ENCODE data around the gene RSPH6A. TPM values are rescaled to one million over a fixed set of nuclear protein-coding genes. Genes with fewer than 3 reads are reported as not detected.

Gene RSPH6A
- total RNA-seq = under 1 TPM; 0.17 to 0.25 TPM
- not detected for polyA plus RNA-seq (2013, experiment 1 of 2)
- polyA plus RNA-seq (2013, experiment 2 of 2) = not detected
- total RNA-seq = 0 to 1.2 (median 0.24) reads per million in 172 experiments

DNA sequence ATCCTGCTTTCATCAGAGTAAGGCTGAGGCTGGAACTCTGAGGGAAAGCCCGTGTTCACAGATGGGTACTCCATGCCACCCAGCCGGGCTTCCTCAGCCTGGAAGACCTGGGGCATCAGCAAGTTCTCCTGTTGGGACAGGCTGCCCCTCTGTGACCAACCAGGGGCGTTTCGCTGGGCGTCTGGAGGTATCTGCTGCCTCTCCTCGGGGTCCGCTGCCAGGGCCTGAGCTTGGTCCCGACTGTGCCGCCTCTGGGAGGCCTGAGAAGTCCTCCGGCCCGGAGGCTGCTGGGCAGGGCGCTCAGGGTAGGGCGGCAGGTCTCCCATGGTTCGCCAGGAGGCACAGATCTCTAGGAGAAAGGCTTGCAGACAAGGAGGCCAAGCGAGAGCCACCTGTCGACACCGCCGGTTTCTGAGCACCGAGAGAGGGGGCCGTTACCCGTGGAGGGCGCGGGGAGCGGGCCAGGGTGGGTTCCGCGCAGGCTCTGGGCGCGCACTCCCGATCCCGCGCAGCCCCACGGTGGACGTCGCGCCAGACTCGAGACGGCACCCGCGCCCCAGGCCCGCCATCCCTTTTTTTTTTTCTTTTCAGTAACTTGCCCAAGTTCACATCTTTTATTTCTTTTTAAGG, at the start of gene RSPH6A:
Gene RSPH6A (minus strand): TSS at position 458 of the 630 bp plus-strand sequence. CDS start 132 bp downstream, at position 326.
- H3K4me1 Mint-ChIP-seq (ENCODE audit: low read depth) = peaks cover 6% of the 10 kb centered on the region
- H3K36me3 ChIP-seq (ENCODE audit: insufficient read depth, low read length) = peaks cover 3% of the 10 kb centered on the region
- H3K27ac ChIP-seq (ENCODE audit: low read depth in 1 of 2, low read length in 2 of 2) = no peak within 1 kb of the TSS
- H3K4me3 Mint-ChIP-seq = no peak within 1 kb of the TSS
- H3K27me3 ChIP-seq (ENCODE audit: control insufficient read depth in 1 of 2, insufficient read depth in 2 of 2, low read length in 2 of 2) = peaks cover 7 to 13% of the 10 kb centered on the region in 2 experiments
- H3K4me3 ChIP-seq (ENCODE audit: low read length) = peak within 1 kb of the TSS; percentile 8
- H3K27ac Mint-ChIP-seq = no peak within 1 kb of the TSS
- H3K9me3 Mint-ChIP-seq = no peaks in the 10 kb centered on the region
- intact Hi-C loops (cut with DNase I, micrococcal nuclease) = loop anchor here in 1 of 2 experiments (5.0 kb wide), 2 partner anchors 47 to 202 kb away; partner anchors contain the start of genes FOXA3 and SYMPK
- DNase-seq (no peak), ATAC-seq (ENCODE audit: poor library complexity) (no peak)
- POLR2A ChIA-PET = interaction anchor here (0.8 to 1.9 kb wide), 2 partner anchors 22 to 49 kb away, joined by 3 to 8 read pairs; partner anchors contain the start of genes DMWD and FOXA3
- CTCF ChIA-PET = no interaction called here
- TF ChIP-seq, protein P1, sequence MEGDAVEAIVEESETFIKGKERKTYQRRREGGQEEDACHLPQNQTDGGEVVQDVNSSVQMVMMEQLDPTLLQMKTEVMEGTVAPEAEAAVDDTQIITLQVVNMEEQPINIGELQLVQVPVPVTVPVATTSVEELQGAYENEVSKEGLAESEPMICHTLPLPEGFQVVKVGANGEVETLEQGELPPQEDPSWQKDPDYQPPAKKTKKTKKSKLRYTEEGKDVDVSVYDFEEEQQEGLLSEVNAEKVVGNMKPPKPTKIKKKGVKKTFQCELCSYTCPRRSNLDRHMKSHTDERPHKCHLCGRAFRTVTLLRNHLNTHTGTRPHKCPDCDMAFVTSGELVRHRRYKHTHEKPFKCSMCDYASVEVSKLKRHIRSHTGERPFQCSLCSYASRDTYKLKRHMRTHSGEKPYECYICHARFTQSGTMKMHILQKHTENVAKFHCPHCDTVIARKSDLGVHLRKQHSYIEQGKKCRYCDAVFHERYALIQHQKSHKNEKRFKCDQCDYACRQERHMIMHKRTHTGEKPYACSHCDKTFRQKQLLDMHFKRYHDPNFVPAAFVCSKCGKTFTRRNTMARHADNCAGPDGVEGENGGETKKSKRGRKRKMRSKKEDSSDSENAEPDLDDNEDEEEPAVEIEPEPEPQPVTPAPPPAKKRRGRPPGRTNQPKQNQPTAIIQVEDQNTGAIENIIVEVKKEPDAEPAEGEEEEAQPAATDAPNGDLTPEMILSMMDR (IDR thresholded peaks at IDR 0.05) = no peak
- no peaks in the 10 kb centered on the region for H3K9me3 ChIP-seq (ENCODE audit: control insufficient read depth in 1 of 2, insufficient read depth in 1 of 2, low read length in 2 of 2)
- H3K36me3 Mint-ChIP-seq (ENCODE audit: low read depth) = peaks cover 5% of the 10 kb centered on the region
- peaks cover 25% of the 10 kb centered on the region for H3K4me1 ChIP-seq (ENCODE audit: insufficient read depth, low read length)
- H3K27me3 Mint-ChIP-seq = peaks cover 25% of the 10 kb centered on the region

DNA sequence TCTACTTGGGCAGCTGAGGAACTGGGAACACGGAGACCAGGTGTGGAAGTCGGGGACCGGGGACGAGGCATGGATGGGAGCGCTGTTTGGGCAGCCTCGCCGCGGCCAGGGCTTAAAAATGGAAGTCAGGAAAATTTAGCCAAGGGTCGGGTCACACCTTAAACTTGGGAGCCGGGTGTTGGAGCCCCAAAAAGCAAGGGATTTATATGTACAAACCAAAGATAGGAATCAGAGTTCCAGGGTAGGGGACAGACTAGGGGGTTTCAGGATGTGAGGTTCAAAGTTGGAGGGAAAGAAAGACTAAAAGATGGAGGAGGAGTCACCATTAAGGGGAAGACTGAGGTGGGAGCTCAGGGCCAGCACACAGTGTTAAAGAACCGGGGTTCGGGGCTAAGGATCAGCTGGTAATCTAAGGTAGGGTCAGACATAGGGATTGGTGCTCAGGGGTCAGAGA, 49.5 kb upstream of the RSPH6A start:
- ChIA-PET POLR2A (interaction anchor here (2.4 kb wide), 1 partner anchor 21 kb away, joined by 37 read pairs; the partner anchor contains the start of gene IRF2BP1), CTCF (interaction anchor here (0.5 to 2.7 kb wide), 5 partner anchors 16 to 164 kb away, joined by 3 to 14 read pairs (median 5); no protein-coding TSS in a partner anchor)
- H3K27me3 ChIP-seq (ENCODE audit: control insufficient read depth in 1 of 2, insufficient read depth in 2 of 2, low read length in 2 of 2) = peaks cover 9 to 13% of the 10 kb centered on the region in 2 experiments
- H3K27me3 Mint-ChIP-seq = peaks cover 29% of the 10 kb centered on the region
- peak overlapping the region; percentile 5 for H3K4me3 ChIP-seq (ENCODE audit: low read length)
- TF ChIP-seq, protein P1 (IDR thresholded peaks at IDR 0.05) = no peak
- peaks cover 7% of the 10 kb centered on the region for H3K36me3 ChIP-seq (ENCODE audit: insufficient read depth, low read length)
- H3K27ac ChIP-seq (ENCODE audit: low read depth in 1 of 2, low read length in 2 of 2) = no peak overlapping the region
- intact Hi-C loops (cut with DNase I, micrococcal nuclease) = loop anchor here in 1 of 2 experiments (1.0 to 10.0 kb wide), 6 partner anchors 18 to 910 kb away; partner anchors contain the start of genes CLPTM1, MYPOP, POLR1G and PPP1R13L
- H3K4me3 Mint-ChIP-seq = peak overlapping the region; percentile 69
- H3K36me3 Mint-ChIP-seq (ENCODE audit: low read depth) = peaks cover 17% of the 10 kb centered on the region
- ATAC-seq (ENCODE audit: poor library complexity) = no peak
- peaks cover 0 to 4% of the 10 kb centered on the region in 2 experiments for H3K9me3 ChIP-seq (ENCODE audit: control insufficient read depth in 1 of 2, insufficient read depth in 1 of 2, low read length in 2 of 2)
- no peaks in the 10 kb centered on the region for H3K9me3 Mint-ChIP-seq
- peaks cover 29% of the 10 kb centered on the region for H3K4me1 ChIP-seq (ENCODE audit: insufficient read depth, low read length)
- H3K27ac Mint-ChIP-seq = no peak overlapping the region
- no peak for DNase-seq
- H3K4me1 Mint-ChIP-seq (ENCODE audit: low read depth) = peaks cover 34% of the 10 kb centered on the region

DNA sequence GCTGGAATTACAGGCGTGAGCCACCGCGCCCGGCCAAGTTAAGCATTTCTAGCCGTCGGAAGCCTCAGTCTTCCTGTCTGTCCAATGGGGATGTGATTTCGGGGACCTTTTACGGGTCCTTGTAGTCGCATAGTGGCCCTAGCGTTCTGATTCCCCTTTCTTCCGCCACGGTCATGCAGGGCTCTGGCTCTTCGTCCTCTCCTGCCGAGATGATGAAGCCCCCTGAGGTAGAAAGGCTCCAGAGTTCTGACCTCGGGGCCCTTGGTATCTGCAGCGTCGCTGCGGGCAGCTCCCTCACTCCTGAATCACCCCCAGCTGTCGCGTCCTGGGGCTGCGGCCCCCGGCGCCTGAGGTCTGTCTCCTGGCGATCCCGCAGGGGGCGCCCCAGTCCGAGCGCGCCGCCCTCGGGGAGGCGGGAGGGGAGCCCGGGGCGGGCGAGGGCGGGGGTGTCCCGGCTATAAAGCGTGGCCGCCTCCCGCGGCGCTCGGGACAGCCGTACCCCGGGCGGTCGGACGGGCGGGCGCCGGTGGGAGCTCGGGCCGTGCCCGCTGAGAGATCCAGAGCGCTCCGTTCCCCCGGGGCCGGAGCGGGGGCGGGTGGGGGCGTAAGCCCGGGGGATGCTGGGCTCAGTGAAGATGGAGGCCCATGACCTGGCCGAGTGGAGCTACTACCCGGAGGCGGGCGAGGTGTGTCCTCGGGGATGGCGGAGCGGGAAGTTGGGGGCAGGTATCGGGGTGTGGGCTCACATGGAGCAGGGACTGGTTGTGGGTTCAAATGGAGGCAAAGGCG, 48.9 kb upstream of the RSPH6A start, which contains the start of gene FOXA3:
Gene FOXA3 (plus strand): TSS at position 487 of the 789 bp plus-strand sequence. CDS start 131 bp downstream, at position 618.
- Mint-ChIP-seq H3K4me1 (ENCODE audit: low read depth) (peaks cover 34% of the 10 kb centered on the region), H3K9me3 (no peaks in the 10 kb centered on the region), H3K27ac (peak within 1 kb of the TSS; percentile 83), H3K36me3 (ENCODE audit: low read depth) (peaks cover 17% of the 10 kb centered on the region), H3K27me3 (peaks cover 29% of the 10 kb centered on the region), H3K4me3 (peak within 1 kb of the TSS; percentile 99)
- Histone ChIP-seq H3K9me3 (ENCODE audit: control insufficient read depth in 1 of 2, insufficient read depth in 1 of 2, low read length in 2 of 2) (peaks cover 0 to 4% of the 10 kb centered on the region in 2 experiments), H3K36me3 (ENCODE audit: insufficient read depth, low read length) (peaks cover 13% of the 10 kb centered on the region), H3K4me3 (ENCODE audit: low read length) (peak within 1 kb of the TSS; percentile 80), H3K27me3 (ENCODE audit: control insufficient read depth in 1 of 2, insufficient read depth in 2 of 2, low read length in 2 of 2) (peaks cover 9 to 13% of the 10 kb centered on the region in 2 experiments), H3K4me1 (ENCODE audit: insufficient read depth, low read length) (peaks cover 29% of the 10 kb centered on the region), H3K27ac (ENCODE audit: low read depth in 1 of 2, low read length in 2 of 2) (no peak within 1 kb of the TSS)
- CTCF ChIA-PET = interaction anchor here (0.8 to 2.7 kb wide), 10 partner anchors 10 to 379 kb away, joined by 3 to 14 read pairs (median 6); partner anchors contain the start of genes IRF2BP1 and MYPOP
- intact Hi-C loops (cut with DNase I, micrococcal nuclease) = loop anchor here (1.0 to 10.0 kb wide), 9 partner anchors 18 to 909 kb away; partner anchors contain the start of genes IRF2BP1 (in 2 of the 2), CCDC61 (in 1 of the 2), CLPTM1 (in 1 of the 2) and DMWD (in 1 of the 2)
- TF ChIP-seq, protein P1 (IDR thresholded peaks at IDR 0.05) = peak; percentile 64
- POLR2A ChIA-PET = interaction anchor here (0.5 to 2.4 kb wide), 16 partner anchors 22 to 1411 kb away, joined by 3 to 37 read pairs (median 4); partner anchors contain the start of genes CCDC61, INAFM1, IRF2BP1 and MYPOP
- DNase-seq = peak in 12 of 14 experiments; percentile 27 to 83 (median 48)
- ATAC-seq (ENCODE audit: poor library complexity) = no peak

Data from CD4-positive, alpha-beta T cell (primary cell).